ENCODE data around the gene SYCN.

- TF ChIP-seq EP300 (IDR thresholded peaks at IDR 0.05) (no peak), POLR2AphosphoS5 (IDR thresholded peaks at IDR 0.05) (no peak), CTCF (IDR thresholded peaks at IDR 0.05) (no peak), POLR2A (IDR thresholded peaks at IDR 0.05) (no peak)
These were observed 15.1 kb downstream of the SYCN start for GRCh38 chr19:39188960-39189359.

All from suprapubic skin (tissue), 4 donors.